Activated CD4-positive, alpha-beta T cell treated with anti-CD3 and anti-CD28 coated beads for 1 hour (primary cell): Measurements from ENCODE around the gene SF3A2.
"Not testable (repeated sequence)": the region's sequence is repeated elsewhere in the genome, so short reads cannot be mapped to it uniquely, and the experiment has no call there.

Source experiments
- DNase-seq: peaks from one replicate; pipeline ENCODE4 v3.0.0-alpha.2; 2020

Gene SF3A2

GRCh38 chr19:2277138-2277537 lies 40.5 kb downstream of the SF3A2 start:
- DNase-seq = no peak

DNA sequence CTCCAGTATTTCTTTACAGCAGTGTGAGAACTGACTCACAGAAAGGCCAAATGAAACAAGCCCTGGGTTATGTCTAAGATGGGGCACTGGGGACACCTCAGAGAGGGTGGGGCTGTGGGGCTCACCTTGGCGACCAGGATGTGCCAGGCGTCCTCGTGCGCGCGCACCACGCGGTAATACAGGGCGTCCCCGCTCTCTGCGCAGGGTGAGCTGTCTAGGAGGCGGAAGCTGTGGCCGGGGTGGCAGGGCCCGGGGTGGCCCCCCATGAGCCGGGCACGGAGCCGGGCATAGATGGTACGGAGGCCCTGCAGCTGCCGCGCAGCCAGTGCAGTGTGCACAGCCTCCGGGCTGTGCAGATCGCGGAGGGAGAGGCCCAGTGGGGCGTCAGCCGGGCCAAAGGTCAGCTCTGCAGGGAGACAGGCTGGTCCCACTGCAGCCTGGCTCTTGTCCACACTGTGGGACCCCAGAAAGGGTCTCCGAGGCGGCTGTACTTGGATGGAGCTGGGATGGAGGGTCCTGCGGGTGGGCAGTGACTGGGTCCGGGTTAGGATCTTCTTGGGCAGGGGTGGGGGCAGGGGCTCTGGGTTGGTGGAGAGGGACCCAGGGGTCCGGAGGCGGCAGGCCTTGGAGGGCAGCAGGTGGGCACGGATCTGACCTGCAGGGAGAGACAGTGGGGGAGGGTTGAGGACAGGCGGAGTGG lies 42.0 kb downstream of the SF3A2 start:
- DNase-seq = no peak

- DNase-seq = no peak
Measured at GRCh38 chr19:2280633-2281264, 44.1 kb downstream of the SF3A2 start.

GRCh38 chr19:2281265-2282061 lies 44.8 kb downstream of the SF3A2 start:
- DNase-seq = not testable (repeated sequence)

DNA sequence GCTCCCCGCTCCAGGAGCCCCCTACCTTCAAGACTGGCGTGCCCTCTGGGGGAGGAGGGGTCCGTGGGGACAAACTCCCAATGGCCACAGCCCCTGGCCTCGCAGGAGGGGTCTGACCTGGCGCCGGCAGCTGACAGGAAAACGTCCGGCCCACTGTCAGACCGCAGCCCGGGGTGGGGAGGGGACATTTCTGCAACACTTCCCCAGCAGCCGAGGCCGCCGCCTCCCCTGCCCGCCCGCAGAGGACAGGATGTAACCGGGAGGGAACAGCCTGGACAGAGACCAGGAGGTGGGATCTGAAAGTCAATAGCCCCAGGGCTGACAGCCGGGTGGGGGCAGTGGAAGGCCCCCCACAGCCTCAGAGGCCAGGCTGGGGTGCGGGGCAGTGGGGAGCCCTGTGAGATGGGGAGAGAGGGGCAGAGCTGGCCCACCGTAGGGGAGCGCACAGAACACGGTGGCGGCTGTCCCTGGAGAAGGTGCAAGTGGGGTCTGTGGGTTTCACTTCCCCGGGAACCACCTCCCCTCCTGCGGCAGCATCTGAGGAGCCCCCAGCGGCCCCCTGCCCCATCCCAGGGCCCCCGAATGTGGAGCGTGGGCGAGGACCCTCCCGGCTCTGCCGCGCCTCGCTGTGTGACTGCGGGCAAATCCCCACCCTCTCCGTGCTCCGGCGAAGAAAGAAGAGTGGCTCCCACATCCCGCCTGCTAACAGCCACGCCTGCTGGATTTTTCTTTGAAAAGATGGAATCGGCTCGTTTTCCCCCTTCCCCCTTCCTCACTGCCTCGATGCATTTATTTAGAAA lies 45.6 kb downstream of the SF3A2 start, which contains the start of gene PEAK3:
TSS of gene PEAK3 (minus strand) at position 114 of the 800 bp plus-strand sequence. CDS start 1,244 bp downstream, outside the sequence.
- no peak for DNase-seq

- no peak for DNase-seq
Measured at GRCh38 chr19:2282862-2283237, 46.2 kb downstream of the SF3A2 start.

- no peak for DNase-seq
Measured at GRCh38 chr19:2283835-2284507, 47.3 kb downstream of the SF3A2 start.

GRCh38 chr19:2286402-2287140 lies 49.9 kb downstream of the SF3A2 start:
- no peak for DNase-seq

DNA sequence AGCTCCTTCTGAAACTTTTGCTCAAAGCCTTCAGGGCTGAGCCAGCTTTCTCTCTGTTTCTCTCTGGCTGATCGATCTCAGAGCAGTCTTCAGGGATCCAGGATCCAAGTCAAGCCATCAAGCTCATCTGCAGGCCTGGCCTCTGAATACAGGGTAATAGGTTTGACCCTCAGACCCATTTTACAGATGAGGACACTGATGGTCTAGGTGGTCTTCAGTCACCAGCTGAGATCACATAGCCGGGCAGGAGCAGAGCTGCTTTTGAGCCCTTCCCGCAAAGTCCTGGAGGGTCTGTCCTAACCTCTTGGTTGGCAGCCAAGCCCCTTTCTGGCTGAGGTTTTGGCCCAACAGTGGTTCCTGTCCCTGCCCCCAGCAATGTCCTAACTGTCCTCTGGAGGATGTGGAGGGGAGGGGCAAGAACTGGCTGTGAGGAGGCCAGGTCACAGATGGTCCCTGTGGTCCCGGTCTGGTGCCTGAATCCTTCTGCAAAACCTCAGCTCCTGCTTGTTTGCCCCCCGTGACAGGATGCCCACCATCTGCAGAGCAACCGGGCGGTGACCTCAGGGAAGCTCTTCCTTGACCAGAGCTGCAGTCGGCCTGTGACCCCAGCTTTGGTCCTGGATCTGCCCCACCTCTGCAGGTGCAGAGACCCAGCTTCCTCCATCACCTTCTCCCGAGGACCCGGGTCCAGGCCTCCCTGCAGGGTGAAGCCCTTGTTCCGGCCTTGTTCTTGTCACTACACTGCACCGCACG lies 51.1 kb downstream of the SF3A2 start:
- DNase-seq = no peak

- DNase-seq = no peak
Measured at GRCh38 chr19:2288338-2288817, 51.8 kb downstream of the SF3A2 start.

DNA sequence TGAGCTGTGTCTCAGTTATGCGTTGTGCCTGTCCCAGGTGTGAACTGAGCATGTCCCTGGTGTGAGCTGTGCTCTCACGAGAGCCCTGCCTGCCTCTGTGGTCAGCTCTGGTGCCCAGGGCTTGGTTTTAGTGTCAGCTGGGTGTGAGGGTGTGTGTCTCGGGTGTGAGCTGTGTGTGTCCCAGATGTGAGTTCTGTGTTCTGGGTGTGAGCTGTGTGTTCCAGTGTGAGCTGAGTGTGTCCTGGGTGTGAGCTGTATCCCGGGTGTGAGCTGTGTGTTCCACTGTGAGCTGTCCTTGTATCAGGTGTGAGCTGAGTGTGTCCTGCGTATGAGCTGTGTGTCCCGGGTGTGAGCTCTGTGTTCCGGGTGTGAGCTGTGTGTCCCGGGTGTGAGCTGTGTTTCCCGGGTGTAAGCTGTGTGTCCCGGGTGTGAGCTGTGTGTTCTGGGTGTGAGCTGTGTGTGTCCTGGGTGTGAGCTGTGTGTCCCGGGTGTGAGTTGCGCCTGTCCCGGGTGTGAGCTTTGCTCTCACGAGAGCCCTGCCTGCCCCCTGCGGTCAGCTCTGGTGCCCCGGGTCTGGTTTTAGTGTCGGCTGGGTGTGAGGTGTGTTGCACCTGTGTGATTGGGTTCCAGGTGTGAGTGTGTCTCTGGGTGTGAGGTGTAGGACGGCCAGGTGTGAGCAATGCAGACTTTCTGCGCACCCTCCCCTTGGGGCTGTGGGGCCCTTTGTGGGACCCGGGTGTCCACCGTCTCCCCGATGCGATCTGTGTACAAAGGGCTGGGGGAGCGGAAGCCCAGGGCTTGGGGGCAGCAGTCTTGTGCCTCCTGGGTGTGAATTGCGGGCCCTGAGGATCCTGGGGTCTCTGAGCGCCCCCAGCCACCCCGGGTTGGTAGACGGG lies 52.4 kb downstream of the SF3A2 start:
- DNase-seq = no peak

- DNase-seq = peak; percentile 25
Measured at GRCh38 chr19:2289714-2290435, 53.3 kb downstream of the SF3A2 start.

GRCh38 chr19:2290441-2291184 lies 54.0 kb downstream of the SF3A2 start:
- DNase-seq = no peak

DNA sequence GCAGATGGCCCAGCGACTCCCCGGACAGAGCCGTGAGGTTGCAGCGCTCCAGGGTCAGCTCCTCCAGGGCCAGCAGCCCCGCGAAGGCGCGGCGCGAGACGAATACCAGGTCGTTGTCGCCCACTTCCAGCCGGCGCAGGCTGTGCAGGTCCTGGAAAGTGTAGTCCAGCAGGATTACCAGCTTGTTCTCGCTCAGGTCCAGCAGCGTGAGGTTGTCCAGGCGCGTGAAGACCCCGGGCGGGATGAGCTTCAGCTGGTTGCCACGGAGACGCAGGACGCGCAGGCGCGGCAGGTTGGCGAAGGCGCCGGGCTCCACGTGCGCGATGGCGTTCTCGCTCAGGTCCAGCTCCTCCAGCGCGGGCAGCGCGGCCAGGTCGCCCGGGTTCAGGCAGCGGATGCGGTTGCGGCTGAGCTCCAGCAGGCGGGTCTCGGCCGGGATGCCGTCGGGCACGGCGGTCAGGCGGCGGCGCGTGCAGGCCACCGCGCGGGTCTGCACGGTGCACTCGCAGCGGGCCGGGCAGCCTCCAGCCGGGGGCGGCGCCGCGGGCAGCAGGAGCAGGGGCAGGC lies 54.6 kb downstream of the SF3A2 start:
- DNase-seq = no peak

DNA sequence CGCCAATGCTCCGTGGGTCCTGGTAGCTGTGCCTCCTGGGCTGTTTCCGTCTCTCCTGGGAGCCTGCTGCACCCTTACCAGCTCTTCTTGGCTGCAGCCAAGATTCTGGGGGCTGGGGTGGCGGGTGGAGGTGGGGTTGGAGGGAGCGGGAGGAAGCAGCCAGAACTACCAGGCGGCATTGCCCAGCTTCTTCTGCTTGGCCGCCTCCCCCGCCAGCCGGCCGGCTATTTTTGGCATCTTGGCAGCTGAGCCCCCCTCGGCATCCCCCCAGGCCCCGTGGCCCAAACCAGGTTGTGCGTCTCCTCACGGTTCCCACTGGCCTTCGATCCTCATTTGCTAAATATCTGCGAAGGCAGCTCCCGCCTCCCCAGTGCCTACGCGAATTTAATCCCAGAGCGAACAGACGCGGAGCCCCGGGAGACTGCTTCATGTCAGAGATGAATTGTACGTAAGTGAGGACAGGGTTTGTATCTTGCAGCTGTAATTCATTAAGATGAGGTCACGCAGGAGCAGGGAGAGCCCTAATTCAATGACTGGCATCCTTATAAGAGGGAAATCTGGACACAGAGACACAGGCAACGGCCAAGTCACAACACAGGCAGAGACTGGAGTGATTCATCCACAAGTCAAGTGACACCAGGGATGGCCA lies 58.2 kb downstream of the SF3A2 start:
- DNase-seq = no peak

DNA sequence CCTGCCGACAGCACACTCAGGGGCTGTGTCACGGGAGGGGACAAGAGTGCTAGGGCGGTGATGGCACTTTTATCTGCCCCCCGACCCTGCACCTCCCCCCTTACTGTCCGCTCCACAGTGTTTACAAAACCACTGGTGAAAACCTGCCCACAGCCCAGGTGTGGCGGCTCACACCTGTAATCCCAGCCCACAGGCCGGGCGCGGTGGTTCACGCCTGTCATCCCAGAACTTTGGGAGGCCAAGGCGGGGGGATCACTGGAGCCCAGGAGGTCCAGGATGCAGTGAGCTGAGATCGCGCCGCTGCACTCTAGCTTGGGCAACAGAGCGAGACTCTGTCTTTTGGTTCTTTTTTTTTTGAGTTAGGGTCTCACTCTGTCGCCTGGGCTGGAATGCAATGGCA lies 59.5 kb downstream of the SF3A2 start:
- no peak for DNase-seq
